ENCODE results near the gene CLPSL2.

DNA sequence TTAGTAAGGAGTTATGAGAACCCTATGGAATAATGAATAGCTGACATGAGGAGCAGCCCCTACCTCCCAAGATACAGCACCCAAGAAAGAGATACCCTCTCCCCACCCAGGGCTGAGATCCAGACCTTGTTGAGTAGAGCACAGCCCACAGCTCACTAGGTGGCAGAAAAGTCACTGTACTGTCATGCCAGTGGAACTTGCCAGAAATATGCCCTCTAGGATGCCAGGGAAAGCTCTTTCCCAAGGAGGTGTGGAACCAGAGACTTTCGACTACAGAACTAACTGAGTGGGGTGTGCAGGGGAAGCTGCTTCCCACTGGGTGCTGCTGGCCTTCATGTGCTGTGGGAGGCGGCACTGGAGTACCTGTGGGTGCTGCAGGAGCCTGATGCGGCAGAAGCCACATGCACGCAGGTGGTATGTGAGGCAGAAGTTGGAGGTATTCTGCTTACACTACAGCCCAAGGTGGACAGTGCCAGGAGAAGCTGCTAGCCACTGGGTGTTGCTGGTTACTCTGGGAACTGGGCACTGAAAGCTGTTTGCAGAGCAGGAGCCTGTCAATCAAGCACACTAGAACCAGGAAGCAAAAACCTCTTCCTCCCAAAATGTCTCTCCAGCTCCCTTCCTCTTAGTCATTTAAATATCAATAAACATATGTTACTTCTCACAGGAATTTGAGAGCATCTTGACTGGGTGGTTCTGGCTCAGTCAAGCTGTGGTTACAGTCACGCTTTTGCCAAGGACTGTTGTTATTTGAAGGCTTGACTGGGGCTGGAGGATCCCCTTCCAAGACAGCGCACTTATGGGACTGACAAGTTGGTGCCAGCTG is 21.7 kb upstream of the CLPSL2 start:
- TF ChIP-seq, protein P1, sequence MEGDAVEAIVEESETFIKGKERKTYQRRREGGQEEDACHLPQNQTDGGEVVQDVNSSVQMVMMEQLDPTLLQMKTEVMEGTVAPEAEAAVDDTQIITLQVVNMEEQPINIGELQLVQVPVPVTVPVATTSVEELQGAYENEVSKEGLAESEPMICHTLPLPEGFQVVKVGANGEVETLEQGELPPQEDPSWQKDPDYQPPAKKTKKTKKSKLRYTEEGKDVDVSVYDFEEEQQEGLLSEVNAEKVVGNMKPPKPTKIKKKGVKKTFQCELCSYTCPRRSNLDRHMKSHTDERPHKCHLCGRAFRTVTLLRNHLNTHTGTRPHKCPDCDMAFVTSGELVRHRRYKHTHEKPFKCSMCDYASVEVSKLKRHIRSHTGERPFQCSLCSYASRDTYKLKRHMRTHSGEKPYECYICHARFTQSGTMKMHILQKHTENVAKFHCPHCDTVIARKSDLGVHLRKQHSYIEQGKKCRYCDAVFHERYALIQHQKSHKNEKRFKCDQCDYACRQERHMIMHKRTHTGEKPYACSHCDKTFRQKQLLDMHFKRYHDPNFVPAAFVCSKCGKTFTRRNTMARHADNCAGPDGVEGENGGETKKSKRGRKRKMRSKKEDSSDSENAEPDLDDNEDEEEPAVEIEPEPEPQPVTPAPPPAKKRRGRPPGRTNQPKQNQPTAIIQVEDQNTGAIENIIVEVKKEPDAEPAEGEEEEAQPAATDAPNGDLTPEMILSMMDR (IDR thresholded peaks at IDR 0.05), result no peak
- no peak for TF ChIP-seq POLR2A (IDR thresholded peaks at IDR 0.05)

All from tibial nerve (tissue), 3 donors.